ENCODE data around the gene SPG21.

SPG21 gene

DNA sequence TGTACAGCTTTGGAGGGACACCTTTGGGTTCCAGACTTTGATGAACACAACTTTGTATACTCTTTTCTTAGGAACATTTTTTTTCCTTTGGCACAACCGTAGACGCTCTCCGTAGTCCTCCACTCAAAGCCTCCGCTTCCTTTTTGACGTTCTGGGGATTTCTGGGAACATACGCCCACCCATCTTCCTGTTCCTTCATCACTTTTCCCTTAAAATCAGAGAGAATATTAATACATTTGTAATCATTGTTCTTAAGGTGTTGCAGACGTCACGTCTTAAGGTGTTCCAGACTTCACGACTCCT, 405 bp upstream of the SPG21 start:
- DNase-seq, result no peak

DNA sequence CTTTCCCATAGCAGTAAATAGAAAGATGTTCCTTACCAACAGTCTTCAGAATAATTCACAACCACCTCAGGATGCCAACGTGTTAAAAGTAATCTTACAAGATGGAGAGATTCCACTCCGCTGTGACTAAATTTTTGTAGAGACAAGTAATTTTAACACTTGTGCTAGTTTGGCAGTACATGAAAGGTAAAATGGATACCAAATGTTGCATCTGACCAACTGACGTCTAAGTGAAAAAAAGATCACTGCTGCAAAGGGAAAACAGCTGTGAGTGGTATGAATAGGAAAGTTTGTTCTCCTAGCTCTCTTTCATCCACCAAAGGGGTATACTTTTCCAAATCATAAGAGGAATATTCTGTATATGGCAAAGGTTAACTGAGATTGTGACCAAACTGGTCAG, 2.6 kb downstream of the SPG21 start:
- no peak for DNase-seq

DNA sequence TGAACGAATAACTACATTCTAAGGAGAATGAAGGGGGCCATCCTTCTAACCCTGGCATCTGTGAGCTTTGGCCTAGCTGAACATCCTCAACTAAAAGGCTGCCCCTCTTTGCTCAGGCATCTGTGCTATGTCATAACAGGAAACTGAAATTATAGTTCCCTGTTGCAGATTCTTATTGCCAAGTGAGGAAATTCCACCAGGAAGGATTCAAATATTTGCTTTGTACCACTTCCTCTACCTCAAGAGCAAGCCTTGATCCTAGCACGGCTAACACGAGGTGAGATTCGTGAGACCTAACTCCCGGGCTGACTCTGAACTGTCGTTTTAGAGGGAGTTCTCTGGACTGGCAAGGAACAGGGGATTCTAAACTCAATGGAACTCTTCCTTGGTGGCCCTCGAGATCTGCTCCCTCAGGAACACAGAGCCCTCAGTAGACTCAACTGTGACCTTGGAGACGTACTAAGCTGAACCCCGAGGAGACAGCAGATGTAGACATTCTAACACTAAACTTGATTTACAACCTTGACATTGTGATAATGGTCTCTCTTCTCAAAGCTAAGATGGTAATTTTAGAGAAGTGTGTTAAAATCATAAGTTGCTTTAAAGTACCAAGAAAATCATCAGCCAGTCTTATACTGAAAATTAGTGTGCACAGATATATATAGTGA, 4.2 kb downstream of the SPG21 start:
- no peak for DNase-seq

DNA sequence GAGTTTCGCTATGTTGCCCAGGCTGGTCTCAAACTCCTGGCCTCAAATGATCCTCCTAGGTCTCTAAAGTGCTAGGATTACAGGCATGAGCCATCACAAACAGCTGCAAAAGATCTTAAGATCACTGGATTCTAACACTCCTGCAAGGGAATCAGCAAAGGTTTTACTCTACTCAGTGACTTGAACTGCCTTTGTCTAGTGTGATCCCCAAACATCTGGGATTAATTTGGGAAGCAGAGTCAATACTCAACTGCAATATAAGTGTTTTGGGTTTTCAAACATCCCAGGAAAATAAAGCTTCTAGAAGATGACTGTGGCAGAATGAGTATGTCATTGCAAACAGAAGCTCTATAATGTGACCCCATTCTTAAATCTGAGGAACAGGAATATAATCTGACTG, 7.2 kb downstream of the SPG21 start:
- DNase-seq, result no peak

DNA sequence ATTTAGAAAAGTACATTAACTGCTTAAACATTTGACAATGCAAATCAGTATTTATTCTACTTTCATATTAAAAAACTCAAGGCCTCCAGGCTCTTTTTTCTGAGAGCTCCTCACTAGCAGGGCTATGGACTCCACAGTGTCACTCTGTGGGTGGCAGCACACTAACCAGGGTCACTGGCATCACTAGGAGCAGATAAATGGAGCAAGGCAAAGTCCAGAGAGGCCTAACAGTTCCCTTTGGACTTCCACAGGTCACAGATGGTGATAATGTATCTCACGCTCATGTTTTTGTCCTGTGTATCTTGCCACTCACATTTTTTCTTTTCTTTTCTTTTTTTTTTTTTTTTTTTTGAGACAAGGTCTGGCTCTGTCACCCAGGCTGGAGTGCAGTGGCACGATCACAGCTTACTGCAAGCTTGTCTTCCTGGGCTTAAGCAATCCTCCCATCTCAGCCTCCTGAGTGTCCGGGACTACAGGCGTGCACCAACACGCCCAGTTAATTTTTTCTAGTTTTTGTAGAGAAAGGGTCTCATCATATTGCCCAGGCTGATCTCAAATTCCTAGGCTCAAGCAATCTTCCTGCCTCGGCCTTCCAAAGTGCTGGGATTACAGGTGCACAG, 7.8 kb downstream of the SPG21 start:
- DNase-seq, result no peak

DNA sequence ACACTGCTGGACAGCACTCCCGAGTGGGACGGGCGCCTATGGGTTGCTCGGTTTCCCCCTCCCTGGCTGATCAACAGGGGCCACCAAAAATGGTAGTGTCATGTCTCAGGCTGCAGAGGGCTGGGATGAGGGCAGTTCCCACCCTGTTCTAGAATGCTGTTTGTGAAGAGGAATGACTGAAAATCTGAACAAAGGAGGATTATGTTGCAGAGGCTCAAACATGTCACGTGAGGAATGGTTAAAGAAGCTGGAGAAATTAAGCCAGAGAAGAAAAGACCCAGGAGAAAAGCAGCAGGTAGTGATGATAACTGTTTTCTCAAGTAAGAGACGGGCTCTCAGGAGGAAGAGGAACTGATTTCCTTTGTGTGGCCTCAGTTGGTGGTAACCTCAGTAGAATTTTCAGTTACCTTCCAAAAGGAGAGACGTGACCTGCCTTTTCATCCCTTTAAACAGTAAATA, 10.4 kb downstream of the SPG21 start:
- DNase-seq, result no peak

DNA sequence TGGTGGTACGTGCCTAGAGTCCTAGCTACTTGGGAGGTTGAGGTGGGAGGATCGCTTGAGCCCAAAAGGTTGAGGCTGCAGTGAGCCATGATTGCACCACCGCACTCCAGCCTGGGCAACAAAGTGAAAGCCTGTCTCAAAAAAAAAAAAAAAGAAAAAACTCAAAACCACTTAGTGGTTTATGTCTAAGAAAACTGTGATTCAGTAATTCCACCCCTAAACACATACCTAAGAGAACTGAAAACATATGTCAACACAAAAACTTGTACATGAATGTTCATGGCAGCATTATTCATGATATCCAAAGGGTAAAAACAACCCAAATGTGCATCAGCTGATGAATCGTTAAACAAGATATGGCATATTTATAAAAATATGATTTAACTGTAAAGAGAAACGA, 14.3 kb downstream of the SPG21 start:
- DNase-seq, result no peak

DNA sequence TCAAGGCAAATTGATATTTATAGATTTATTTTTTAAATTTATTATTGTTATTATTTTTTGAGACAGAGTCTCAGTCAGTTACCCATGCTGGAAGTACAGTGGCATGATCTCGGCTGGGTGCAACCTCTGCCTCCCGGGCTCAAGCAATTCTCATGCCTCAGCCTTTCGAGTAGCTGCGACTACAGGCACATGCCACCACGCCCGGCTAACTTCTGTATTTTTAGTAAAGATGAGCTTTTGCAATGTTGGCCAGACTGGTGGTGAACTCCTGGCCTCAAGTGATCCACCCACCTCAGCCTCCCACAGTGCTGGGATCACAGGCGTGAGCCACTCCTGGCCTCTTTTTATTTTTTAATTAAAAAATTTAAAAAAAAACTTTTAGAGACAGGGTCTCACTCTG, 19.0 kb downstream of the SPG21 start:
- DNase-seq, result no peak

DNA sequence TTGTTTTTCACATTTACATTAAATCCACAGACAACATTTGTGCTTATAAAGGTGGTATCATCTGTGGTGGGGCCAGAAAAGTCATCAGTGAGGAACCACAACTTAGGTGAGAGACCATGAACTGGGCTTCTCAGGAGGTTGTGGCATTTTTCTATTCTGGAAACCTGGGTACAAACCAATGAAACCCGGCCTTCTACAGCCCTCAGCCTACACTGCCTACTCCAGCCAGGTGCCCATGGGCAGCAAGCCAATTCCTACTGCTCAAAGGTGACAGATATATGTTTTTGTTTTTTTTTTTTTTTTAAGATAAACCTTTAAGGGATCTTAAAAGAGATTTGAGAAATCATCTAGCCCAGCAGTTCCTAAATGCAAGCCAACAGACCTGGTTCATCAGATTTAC, 20.3 kb downstream of the SPG21 start:
- DNase-seq, result no peak

DNA sequence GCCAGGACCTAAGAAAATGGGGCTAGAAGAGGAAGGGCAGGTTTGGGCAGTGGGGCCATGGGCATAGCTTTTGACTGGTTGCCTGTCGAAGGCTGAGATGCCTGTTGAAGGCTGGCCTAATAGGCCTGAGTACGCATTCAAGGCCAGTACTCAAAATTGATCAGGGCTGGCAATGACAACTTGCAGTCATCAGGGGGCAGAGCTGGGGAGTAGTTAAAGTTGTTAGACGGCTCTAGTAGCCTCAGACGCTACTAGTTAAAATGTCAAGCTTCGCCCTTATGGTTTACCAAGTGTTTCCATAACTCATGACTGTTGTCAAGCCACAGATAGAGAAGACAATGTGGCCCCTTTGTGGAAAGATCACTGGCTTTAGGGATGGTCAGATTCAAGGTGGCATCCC, 28.7 kb downstream of the SPG21 start:
- DNase-seq, result no peak

DNA sequence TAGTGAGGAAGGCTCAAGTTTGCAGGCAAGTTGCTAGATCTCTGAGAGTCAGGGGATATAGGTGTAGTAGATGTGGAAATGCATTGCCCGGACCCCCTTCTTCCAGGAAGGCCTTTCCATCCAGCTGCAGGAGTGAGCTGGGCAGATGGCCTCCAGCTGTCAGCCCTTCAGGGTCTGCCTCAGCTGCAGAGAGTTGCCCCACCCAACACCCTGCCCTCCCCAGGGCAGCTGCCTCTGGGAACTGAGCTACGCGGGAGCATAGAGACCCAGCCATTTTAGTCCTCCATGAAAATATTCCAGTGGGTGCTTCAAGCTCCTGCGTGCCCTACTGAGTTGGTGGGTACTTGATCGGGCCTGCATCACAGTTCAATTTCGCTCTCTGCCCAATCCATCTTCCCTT, 29.6 kb downstream of the SPG21 start:
- DNase-seq, result no peak

DNA sequence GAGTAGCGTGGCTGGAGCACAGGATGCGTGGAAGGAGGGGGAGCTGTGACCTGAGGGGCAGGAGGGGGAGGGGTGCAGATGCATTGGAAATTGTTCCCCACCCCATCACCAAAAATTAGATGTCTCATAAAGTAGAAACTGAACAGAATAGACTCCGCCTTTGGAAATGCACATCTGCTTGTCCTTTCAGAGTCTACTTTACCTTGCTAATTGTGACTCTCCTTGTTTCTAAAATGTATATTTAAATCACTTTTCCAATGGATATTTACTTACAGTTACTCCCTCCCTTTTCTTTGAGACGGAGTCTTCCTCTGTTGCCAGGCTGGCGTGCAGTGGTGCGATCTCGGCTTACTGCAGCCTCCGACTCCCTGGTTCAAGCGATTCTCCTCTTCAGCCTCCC, 30.6 kb downstream of the SPG21 start:
- DNase-seq, result no peak

DNA sequence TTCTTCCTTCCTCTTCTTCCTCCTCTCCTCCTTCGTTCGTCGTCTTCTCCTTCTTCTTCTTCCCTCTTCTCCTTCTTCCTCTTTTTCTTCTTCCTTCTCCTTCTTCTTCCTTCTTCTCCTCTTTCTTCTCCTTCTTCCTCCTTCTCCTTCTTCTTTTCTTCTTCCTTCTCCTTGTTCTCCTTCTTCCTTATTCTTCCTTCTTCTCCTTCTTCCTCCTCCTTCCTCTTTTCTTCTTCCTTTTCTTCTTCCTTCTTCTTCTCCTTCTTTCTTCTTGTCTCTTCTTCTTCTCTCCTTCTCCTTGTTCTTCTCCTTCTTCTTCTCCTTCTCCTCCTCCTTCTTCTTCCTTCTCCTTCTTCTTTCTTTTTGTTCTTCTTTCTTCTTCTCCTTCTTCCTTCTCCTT, 35.3 kb downstream of the SPG21 start:
- DNase-seq, result no peak

DNA sequence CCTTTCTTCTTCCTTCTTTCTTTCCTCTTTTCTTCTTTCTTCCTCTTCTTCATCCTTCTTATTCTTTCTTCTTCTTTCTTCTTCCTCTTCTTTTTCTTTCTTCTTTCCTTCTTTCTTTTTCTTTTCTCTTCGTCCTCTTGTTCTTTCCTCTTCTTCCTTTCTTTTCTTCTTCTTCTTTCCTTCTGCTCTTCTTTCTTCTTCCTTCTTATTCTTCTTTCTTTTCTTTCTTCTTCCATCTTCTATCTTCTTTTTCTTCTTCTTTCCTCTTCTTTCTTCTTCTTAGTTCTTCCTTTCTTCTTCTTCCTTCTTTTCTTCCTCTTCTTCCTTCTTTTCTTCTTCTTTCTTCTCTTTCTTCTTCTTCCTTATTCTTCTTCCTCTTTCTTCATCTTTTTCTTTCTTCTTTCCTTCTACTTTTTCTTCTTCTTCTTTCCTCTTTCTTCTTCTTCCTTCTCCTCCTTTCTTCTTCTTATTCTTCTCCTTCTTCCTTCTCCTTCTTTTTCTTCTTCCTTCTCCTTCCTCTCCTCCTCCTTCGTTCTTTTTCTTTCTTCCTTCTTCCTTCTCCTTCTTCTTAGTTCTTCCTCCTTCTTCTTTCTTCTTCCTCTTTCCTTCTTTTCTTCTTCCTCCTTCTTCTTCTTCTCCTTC, 37.8 kb downstream of the SPG21 start:
- no peak for DNase-seq

DNA sequence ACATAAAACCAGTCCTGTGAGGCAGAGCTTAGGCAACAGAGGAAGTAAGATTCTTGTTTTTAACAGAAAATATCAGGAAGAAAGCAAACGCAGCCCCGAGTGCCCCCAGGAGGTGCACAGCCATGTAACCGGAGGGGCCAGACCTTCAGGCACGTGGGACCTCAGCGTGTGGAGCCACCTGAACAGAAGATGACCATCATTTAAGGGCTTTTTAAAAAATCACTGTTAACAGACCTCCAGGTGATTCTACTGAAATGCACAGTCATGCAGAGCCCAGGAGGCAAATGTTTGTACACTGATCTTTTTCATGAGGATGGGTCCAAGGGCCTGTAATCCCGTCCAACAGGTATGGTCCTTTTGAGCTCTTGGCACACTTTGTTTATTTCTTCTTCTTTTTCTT, 38.8 kb downstream of the SPG21 start:
- DNase-seq, result no peak

DNA sequence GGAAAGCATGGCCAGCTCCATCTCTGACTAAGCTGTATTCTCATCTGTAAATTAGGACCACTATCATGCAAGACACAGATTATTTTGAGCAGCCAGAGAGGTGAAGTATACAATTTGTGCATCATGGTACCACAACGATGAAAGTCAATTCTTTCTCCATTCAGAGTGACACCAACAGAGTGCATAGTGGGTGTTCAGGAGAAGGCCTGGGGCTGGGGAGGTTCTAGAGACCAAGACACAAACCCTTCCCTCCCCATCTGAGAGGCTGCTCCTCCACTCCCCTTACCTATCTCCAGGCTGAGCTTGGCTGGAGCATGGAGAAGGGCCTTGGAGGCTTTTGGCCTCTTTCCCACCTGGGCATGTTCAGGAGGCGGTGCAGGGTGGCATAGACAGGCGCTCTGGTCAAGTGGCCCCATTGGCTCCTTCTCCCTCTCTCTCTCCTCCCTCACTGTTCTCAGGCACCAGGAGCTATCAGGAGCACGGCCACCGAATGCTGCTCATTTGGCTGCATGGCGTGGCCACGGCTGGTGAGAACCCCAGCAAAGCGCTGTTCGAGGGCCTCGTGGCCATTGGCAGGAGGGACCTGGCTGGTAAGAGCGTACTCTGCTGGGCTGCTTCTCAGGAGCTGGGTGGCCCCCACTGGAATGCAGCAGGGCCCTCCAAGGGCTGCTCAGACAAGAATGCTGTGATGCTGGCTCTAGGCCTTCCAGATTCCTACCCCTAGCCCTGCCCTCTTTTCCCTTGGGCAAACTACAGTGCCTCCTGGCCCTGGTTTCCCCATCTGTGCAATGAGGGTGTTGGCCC, 40.1 kb downstream of the SPG21 start:
- no peak for DNase-seq

DNA sequence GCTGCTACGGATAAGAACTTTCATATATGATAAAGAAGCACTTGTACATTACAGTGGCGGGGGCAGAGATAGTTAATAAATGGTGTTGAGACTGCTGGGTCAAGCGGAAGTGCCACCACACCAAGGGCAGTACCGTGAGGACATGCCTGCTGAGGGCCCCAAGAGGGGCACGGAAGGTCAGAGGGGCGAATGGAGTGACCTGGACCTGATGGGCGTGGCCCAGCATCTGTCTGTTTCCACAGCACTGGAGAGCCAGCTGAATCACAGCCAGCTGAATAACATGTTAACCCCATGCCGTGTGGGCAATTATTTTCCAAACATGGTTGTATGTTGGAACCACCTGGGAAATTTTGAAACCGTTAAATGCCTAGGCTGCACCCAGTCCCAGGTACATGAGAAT, 40.8 kb downstream of the SPG21 start:
- DNase-seq, result no peak

DNA sequence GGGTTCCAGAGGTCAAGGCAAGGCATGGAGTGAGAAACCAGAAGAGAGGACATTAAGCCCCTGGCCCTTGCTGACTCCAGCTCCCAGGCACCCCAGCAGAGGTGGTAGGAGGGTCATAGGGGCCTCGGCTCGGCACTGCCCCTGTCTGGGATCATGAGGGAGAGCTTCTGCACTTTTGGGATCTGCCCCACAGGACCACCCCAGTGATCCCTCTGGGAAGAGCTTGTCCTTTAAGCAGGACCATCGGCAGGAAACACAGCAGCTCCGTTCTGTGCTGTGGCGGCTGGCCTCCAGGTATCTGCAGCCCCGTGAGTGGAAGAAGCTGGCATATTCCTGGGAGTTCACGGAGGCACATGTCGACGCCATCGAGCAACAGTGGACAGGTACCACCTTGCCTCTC, 42.5 kb downstream of the SPG21 start:
- DNase-seq, result no peak

DNA sequence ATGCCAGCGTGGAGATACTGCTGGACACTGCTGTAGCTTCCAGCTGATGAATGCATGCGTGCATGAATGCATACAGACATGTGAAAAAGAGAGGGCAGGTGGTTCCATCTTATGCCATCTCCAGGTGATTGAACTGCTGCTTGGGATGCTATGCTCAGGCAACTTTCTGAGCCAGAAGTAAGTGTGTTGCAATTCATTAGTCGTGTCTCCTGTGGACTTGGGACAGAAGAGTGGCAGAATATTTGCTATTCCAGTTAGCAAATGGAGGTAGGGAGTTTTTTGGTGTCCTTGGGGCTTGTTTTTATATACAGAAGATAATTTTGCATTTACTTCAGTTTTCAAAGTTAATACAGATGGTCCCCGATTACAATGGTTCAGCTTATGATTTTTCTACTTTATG, 44.8 kb downstream of the SPG21 start:
- DNase-seq, result no peak

DNA sequence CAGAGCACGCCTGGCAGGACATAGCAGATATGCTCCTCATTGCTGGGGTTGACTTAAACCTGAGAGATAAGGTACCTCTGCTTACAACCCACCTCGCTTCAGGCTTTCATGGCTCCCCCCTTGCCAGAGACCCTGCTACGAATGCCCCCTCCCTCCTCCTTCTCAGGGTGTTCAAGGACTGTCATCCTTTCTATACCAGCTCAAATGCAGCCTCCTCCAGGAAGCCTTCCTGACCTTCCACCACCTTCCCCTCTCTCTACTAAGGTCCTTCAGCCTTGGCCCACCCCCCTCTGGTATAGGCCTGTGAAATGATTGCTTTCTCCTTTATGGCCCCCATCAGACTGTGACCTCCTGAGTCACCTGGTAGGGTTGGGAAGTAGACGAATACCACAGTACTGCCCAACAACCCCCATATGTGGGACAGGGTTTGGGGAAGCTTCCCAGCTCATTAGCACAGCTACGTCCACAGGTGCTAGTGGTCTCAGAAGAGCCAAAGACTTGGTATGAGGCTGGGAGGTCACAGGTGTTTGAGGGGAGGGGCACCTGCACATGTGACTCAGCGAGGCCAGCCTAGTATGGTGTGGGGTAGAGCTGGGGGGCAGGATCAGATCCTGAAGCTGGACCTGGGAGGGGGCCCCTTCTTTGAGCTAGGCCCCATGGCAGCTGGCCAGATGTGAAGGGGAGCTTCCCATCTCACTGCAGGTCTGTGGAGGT, 46.0 kb downstream of the SPG21 start:
- no peak for DNase-seq

DNA sequence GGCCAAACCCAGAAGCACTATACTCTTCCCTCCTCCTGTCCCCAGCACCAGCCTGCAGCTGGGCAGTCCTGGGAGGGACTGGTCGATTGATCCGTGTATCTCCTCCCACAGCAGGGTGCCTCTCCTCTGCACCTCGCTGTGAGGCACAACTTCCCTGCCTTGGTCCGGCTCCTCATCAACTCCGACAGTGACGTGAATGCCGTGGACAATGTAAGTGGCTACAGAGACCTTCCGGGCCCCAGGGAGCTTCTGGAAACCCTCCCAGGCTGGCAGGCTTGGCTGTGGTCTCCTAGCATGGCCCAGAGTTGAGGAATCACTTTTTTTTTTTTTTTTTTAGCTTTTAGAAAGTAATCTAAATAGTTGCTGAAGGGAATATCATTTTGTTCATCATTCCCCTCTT, 47.4 kb downstream of the SPG21 start:
- DNase-seq, result no peak

DNA sequence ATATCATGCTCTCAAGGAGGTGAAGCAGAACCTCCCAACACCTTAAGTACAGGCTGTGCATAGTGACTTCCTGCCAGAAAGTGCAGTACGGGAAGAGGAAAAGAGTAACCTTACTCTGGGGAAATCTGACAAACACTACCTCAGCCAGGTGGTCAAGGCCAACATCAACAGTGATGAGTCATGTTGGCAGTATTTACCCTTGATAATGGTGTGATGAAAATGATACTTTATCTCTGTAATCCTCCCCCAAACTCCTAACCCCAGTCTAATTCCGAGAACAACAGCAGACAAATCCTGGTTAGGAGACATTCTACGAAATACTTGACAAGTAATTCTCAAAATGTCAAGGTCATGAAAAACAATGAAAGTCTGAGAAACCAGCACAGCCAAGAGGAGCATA, 51.5 kb downstream of the SPG21 start:
- no peak for DNase-seq

DNA sequence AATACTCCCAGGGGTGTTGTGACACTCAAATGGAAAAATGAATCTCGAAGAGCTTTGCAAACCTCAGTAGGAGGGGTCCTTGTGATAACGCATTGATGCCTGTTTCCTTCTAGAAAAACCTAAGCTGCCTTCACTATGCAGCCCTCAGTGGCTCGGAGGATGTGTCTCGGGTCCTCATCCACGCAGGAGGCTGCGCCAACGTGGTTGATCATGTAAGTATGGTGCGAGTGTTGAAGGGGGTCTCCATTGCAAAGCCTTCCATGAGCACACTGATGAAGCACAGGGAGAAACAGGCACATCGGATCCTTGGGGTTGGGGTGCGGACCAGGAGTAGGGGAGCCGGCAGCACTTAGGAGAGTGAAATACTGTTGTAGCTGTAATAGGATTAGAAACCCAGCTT, 55.7 kb downstream of the SPG21 start:
- DNase-seq, result no peak

All from NCI-H1105 (cell line).